Stimulated activated CD4-positive, alpha-beta T cell treated with anti-CD3 and anti-CD28 coated beads, Interleukin-4, amount 100 ng/mL, for 48 hours (primary cell): ENCODE results near the gene SIRPA.

Experiments used
- DNase-seq, 2 donors: peaks; one replicate each; pipeline ENCODE4 v3.0.0-alpha.2; 2020; ENCODE audit warnings: low read depth in 2 of 2

Gene SIRPA

GRCh38 chr20:1870792-1871550, 24.2 kb upstream of the SIRPA start:
- DNase-seq: no peak

- DNase-seq: peak in 1 of 2 donors; percentile 23
These were observed 23.3 kb upstream of the SIRPA start for GRCh38 chr20:1871807-1872458.

DNA sequence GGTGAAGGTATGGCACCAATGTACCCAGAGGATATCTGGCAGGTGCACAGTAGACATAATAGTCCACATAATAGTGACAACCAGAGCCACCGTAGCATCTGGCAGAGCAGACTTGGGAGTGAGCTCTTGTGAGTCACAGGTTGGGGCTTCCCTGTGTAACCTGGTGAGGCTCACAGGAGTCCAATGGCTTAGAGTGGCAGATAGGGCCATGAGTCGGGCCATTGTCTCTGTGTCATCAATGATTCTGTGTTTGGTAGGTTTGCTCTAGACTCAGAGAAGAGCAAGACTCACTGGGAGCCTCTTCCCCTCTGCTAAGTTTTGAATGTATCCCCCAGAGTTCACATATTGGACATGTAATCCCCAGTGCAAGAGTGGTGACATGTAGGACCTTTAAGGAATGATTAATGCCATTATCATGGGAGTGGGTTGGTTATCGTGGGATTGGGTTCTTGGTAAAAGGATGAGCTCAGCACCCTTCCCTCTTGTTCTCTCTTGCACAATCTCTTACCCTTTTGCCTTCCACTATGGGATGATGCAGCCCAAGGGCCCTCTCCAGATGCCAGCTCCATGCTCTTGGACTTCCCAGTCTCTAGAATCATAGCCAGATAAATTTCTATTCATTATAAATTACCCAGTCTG, 22.6 kb upstream of the SIRPA start:
- DNase-seq: no peak

GRCh38 chr20:1874450-1875182, 20.6 kb upstream of the SIRPA start:
- DNase-seq: no peak

DNA sequence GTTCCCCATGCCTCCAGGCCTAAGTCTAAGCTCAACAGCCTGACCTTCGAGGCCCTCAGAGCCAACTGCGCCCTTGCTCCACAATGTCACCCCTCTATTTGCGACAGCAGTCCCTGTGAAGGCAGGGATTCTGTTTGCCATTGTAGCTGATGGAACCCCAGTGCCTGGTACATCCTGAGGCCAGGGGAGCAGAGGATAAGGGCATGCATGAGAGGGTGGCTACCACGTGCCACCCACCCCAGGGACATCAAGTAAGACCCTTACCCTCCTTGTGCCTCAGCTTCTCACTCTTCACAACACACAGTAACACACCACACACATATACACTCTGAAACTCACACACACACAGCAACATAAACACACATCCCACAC, 20.0 kb upstream of the SIRPA start:
- no peak for DNase-seq

GRCh38 chr20:1875762-1876161, 19.4 kb upstream of the SIRPA start:
- no peak for DNase-seq

DNA sequence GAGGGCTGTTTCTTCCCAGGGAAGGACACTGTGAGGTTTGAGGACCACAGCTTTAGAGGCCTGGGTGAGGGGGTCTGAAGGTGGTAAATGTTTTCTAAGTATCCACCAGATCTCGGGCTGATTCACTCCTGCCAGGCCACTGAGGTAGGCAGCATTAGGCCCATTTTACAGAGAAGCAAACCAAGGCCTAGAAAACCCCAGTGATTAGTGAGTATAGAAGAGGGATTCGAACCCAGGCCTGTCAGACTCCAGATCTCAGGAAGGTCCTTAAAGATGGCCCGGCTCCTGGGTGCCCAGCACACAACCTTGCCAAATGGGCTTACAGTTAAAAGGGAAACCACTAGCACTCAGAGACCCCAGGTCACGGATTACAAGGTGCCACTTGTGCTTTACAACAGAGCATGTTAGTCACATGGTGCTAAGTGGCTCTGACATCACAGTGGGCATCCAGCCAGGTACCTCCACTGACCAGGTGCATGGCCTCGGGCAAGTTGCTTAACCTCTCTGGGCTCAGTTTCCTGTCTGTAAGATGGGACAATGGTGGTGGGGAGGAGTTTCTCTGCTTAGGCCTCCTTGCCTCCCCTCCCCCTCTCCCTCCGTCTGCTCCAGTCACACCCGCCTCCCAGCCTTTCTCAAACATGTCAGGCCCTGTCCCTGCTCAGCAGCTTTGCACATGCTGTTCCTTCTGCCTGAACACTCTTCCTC, 18.8 kb upstream of the SIRPA start:
- DNase-seq: no peak

DNA sequence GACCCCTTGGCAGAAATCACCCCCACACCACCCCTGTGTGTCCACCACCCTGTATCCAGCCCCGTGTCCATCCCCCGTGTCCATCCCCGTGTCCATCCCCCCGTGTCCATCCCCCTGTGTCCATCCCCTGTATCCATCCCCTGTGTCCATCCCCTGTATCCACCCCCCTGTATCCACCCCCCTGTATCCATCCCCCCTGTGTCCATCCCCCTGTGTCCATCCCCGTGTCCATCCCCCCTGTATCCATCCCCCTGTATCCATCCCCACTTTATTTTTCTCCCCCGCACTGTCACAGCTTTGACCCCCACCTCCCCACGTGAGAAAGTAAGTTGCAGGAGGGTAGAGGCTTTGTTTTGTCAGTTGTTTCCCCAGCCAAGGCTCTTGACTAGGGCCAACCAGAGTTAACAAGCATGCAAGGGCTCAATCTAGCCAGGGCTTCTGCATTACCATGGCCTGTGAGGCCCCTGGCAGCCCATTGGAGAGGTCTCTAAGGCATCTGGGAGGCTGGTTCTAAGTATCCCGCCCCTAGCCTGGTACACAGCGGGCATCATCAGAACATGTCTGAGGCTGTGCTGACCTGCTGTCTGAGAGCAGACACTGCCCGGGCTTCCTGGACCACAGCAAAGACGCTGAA, 18.1 kb upstream of the SIRPA start:
- DNase-seq: no peak

DNA sequence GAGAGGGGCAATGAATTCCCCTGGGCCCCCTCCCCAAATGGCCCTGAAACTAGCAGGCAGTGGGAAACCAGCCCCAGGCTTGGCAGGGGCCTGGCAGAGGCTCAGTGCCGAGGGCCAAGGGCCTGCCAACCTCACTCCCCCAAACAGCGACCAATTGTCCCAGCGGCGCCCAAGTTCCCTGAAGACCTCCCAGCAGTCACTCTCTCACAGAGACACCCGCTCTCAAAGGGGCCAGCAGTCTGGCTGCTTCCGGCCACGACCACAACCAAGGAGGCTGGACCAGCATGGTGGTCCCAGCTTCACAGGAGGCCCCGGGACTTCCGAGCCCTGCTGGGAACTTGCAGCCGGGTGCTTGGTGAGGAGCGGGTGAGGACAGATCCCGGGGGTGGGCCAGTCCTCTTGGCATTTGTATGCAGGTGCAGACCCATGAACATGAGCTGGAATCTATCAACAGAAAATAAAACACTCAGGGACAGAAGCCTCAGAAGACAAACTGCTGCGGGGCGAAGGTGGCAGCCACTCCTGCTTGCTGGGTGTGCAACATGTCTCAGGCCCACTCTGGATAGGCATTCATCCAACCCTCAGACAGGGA, 17.5 kb upstream of the SIRPA start:
- no peak for DNase-seq

GRCh38 chr20:1879369-1879768, 15.8 kb upstream of the SIRPA start:
- DNase-seq: no peak

GRCh38 chr20:1879934-1880333, 15.3 kb upstream of the SIRPA start:
- no peak for DNase-seq

DNA sequence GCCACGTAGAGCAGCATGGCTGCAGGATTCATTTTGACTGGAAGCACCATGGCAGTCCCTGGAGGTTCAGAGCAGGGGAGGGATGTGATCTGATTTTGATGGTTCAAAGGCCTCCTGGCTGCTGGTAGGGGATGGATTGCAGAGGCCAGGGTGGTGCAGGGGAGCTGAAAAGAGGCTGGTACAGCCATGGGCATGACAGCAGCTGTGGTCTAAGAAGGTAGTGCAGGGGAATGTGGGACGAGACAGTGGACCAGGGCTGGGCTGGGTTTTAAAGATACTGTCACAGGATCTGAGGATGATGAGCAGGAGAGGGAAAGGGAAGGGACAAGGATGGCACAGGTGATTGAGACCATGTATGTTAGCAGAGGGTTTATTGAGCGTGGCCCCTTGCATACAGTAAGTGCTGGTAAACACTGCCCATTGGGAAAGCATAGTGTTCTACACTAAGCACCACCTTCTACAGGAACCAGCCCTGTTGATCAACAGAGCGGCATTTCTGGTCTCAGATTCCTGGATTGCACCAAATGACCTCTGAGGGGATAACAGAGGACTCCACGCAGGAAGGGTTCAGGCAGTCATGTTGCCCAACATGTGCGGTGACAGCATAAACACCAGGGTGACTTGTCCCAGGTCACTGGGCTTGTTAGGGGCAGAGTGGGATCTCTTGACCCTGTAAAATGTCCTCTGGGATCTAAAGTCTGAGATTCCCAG, 14.5 kb upstream of the SIRPA start:
- no peak for DNase-seq

DNA sequence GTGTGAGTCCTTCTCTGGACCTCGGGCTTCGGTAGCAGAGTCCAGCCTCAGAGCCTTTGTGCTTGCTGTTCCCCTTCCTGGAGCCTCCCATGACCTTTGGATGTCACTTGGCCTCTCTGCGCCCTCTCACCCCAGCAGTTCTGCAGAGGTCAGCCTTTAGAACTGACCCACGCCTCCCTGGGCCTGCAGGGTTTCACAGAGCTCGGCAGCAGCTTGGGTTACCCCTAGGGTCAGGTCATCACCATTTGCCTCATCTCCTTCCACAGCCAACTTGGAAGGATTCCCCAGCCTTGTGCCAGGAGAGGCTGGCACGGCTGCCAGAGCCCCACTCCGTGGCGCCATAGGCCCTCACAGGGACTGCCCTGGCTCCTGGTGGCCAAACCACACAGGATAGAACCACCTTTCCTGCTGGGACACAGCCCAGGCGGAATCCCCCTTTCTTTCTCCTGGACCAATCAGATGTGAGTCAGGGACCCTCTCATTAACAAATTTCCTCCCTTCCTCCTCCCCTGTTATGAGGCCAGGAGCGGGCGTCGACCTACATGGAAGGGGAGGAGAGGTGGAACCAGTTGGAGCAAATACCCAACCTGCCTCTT, 13.9 kb upstream of the SIRPA start:
- no peak for DNase-seq

DNA sequence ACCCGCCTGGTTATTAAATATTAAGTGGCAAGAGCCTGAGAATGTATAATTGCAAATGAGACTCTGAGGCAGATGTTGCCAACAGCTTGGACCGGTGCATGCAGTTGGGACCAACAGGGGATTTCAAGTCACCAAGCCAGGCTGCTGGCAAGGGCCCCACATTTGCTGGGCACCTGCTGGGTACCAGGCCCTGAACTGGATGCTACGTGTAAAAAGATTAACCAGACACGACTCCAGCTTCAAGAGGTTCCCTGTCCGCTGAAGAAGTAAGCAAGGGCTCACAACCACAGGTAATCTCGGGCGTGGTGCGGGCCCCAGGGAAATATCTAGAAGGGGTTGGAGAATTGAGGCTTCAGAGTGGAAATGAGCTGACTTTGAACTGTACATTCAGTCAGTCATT, 13.2 kb upstream of the SIRPA start:
- no peak for DNase-seq

DNA sequence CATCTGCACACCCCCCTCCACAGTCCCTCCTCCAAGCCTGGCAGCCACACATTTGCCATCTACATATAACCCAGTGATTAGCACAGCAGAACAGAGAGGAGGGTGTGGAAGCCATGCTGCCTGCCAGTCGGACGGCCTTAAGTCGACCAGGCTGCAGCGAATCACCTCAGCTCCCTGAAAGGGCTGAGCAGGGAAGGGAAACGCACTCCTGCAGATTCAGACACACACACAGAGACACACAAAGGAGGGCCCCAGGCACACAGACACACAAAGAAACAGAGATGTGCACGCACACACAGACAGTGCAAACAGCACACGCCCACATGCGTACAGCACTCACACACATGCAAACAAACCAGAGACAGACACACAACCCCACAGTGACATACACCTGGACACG, 11.2 kb upstream of the SIRPA start:
- no peak for DNase-seq

DNA sequence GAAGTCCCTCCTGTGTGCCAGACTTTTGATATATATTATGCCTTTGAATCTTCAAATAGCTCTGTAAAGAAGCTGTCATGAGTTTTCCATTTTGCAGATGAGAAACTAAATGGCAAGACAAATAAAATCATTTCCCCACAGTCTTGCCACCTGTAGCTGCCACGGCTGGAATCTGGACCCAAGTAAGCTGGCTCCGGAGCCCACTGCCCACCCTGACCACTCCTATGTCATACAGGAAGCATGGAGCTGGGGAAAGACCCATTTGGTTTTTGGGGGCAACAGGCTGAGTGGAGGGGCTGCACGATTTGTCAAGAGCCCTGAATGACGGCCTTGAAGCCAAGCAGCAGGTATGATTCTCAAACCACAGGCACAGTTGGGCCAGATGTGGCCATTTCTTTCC, 10.0 kb upstream of the SIRPA start:
- no peak for DNase-seq

DNA sequence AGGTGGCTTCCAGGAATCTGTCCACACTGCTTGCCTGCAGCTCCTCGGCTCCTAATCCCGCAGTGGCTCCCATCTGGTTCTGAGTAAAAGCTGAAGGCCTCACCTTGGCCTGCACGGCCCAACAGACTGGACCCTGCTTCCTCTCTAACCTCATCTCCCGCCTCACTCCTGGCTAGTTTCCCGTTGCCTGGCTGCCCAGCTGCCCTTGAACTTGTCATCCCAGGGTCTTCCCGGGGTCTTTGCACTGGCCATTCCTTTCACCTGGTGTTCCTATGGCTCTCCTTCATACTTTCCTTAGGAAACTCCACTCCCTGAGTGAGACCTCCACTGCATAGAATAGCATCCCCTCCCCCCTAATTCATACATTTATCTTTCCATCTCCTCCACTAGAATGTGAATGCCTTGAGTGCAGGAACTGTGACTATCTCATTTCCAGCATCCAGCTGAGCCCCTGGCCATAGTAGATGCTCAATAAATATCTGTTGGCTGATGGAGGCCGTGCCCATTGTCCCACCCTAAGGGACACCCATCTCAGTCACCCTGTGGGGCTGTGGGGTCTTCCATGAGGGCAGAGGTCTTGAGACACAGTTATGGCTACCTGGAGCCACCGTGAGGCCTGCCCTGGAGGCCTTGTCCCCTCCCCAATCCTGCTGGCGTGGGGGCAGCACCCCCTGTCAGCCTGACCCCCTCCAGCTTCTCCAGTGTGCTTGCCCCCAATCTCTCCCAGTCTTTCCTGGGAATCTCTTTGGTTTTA, 9.1 kb upstream of the SIRPA start:
- DNase-seq: no peak

- no peak for DNase-seq
These were observed 7.9 kb upstream of the SIRPA start for GRCh38 chr20:1887321-1887720.

DNA sequence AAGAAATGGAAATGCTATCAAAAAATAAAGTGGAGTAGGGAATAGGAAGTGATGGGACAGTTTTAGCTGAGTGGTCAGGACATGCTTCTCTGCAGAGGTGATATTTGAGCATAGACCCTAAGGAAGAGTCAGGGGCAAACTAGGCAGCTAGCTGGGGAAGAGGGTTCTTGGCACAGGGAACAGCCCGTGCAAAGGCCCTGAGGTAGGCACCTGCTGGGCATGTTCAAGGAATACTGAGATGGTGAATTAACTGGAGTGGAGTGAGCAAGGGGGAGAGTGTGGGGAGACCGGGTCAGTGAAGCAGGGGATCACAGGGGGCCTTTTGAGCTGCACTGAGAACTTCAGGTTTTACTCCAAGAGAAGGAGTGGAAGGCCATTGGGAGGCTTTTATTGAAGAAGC, 7.5 kb upstream of the SIRPA start:
- no peak for DNase-seq
